Measurements from ENCODE around the gene ACTA2. TPM values are rescaled to one million over a fixed set of nuclear protein-coding genes. Genes with fewer than 3 reads are reported as not detected.

The ACTA2 gene
- total RNA-seq, 1 experiment from 2014 or later, result 5.3 TPM

DNA sequence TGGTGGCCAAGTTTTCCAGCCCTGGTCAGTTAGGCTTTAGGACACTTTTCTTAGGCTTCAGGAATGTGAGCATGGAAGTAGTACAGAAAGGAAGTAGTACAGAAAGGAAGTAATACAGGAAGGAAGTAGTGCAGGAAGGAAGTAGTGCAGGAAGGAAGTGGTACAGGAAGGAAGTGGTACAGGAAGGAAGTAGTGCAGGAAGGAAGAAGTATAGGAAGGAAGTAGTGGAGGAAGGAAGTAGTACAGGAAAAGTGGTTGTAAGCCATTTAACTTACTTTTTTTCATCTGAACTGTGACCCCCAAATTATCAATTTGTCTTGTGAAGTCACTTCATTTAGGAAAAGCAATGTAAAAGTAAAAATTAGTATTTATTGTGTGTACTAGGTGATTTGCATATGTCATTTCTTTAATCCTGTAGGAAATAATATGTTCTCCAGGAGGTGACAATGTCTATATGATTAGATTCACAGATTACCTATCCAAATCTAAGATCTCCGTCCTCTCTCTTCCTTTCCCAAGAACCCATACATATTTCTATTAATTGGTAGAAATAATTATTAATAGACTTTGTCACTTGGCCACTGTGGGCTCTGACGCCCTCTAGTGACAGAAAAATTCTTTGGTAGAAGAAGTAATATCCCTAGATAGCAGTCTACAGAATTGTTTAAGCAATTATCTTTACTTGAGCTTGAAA is 34.1 kb upstream of the ACTA2 start:
- Histone ChIP-seq H3K9me2 (ENCODE audit: insufficient read depth) (no peaks in the 10 kb centered on the region), H3K4me2 (no peak overlapping the region), H3K9me3 (ENCODE audit: insufficient read depth, low read depth) (no peaks in the 10 kb centered on the region), H3F3A (ENCODE audit: insufficient read depth, low read depth) (peaks cover 12% of the 10 kb centered on the region; the same call in 1 of the 2 replicates), H3K4me1 (replicated peaks; ENCODE audit: insufficient read depth) (peaks cover 10% of the 10 kb centered on the region), H3K79me2 (ENCODE audit: low read depth) (no peaks in the 10 kb centered on the region), H3K27ac (no peak overlapping the region), H2AFZ (no peak overlapping the region), H3K36me3 (ENCODE audit: low read depth) (no peaks in the 10 kb centered on the region), H3K4me3 (no peak overlapping the region), H4K20me1 (ENCODE audit: insufficient read depth) (no peaks in the 10 kb centered on the region), H3K27me3 (ENCODE audit: insufficient read depth, low read depth) (no peaks in the 10 kb centered on the region)
- no TSS peak for BruUV-seq (replicated peaks)
- ChIA-PET CTCF (interaction anchor here (0.6 to 1.0 kb wide), 5 partner anchors 33 to 564 kb away, joined by 3 to 4 read pairs (median 4); no protein-coding TSS in a partner anchor), POLR2A (ENCODE audit: unreplicated experiment) (interaction anchor here (0.7 kb wide), 1 partner anchor 281 kb away, joined by 6 read pairs; the partner anchor contains the start of gene LIPK)
- intact Hi-C loops (cut with micrococcal nuclease; ENCODE audit: unreplicated experiment), result loop anchor here (1.0 kb wide), 1 partner anchor 51 kb away; no protein-coding TSS in a partner anchor
- no peak for DNase-seq
- TF ChIP-seq EZH2 (IDR thresholded peaks at IDR 0.05; ENCODE audit: low read depth), result no peak
- TF ChIP-seq, protein P1, sequence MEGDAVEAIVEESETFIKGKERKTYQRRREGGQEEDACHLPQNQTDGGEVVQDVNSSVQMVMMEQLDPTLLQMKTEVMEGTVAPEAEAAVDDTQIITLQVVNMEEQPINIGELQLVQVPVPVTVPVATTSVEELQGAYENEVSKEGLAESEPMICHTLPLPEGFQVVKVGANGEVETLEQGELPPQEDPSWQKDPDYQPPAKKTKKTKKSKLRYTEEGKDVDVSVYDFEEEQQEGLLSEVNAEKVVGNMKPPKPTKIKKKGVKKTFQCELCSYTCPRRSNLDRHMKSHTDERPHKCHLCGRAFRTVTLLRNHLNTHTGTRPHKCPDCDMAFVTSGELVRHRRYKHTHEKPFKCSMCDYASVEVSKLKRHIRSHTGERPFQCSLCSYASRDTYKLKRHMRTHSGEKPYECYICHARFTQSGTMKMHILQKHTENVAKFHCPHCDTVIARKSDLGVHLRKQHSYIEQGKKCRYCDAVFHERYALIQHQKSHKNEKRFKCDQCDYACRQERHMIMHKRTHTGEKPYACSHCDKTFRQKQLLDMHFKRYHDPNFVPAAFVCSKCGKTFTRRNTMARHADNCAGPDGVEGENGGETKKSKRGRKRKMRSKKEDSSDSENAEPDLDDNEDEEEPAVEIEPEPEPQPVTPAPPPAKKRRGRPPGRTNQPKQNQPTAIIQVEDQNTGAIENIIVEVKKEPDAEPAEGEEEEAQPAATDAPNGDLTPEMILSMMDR (conservative IDR thresholded peaks at IDR 0.05), result peak; percentile 77

DNA sequence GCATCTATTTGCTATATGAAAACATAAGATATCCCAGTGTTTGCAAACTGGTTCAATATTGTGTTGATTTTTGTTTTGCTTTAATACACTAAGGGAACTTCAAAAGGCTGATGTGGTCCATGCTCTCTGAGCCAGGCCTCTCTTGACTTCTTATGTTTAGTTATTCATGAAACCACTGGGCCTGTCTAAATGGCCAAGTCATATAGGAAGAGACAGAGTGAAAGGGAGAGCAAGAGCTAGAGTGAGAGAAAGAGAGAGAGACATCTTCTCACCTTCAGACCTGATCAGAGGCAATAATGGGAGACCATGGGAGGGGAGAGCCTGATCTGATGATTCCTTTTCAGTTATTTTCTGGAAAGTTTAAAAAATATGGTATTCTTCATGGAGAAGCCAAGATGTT is 32.0 kb upstream of the ACTA2 start:
- Histone ChIP-seq H3K36me3 (ENCODE audit: low read depth) (no peaks in the 10 kb centered on the region), H2AFZ (no peak overlapping the region), H3K4me3 (no peak overlapping the region), H3F3A (ENCODE audit: insufficient read depth, low read depth) (peaks cover 4% of the 10 kb centered on the region; the same call in 1 of the 2 replicates), H3K9me2 (ENCODE audit: insufficient read depth) (no peaks in the 10 kb centered on the region), H3K27me3 (ENCODE audit: insufficient read depth, low read depth) (no peaks in the 10 kb centered on the region), H3K9me3 (ENCODE audit: insufficient read depth, low read depth) (no peaks in the 10 kb centered on the region), H3K4me2 (no peak overlapping the region), H3K27ac (no peak overlapping the region), H4K20me1 (ENCODE audit: insufficient read depth) (no peaks in the 10 kb centered on the region), H3K4me1 (replicated peaks; ENCODE audit: insufficient read depth) (peaks cover 3% of the 10 kb centered on the region; the same call in 1 of the 2 replicates), H3K79me2 (ENCODE audit: low read depth) (no peaks in the 10 kb centered on the region)
- no peak for TF ChIP-seq EZH2 (IDR thresholded peaks at IDR 0.05; ENCODE audit: low read depth)
- TF ChIP-seq, protein P1 (conservative IDR thresholded peaks at IDR 0.05), result no peak
- POLR2A ChIA-PET (ENCODE audit: unreplicated experiment), result no interaction called here
- intact Hi-C loops (cut with micrococcal nuclease; ENCODE audit: unreplicated experiment), result no loop called here
- no TSS peak for BruUV-seq (replicated peaks)
- no peak for DNase-seq
- CTCF ChIA-PET, result no interaction called here

DNA sequence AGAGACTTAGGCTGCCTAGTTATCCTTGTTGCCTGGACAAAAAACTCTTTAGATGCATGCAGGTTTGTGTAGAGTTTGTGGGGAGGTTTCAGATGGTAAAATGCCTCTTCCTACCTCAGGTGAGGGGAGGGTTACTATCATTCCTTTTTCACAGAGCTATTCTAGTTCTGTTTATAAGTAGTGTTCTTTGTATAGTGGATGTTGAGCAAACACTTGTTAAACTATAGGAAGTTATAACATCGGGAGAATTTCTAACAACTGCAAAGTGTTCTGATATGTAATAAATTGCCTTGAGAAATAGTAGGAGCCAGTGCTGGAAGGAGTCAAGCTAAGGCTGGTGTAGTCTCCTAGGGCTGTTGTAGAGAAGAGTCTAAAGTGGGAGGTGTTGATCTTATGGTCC is 31.4 kb upstream of the ACTA2 start:
- ChIA-PET CTCF (no interaction called here), POLR2A (ENCODE audit: unreplicated experiment) (no interaction called here)
- DNase-seq, result no peak
- Histone ChIP-seq H3K9me3 (ENCODE audit: insufficient read depth, low read depth) (no peaks in the 10 kb centered on the region), H3K9me2 (ENCODE audit: insufficient read depth) (no peaks in the 10 kb centered on the region), H3F3A (ENCODE audit: insufficient read depth, low read depth) (no peaks in the 10 kb centered on the region), H3K27ac (no peak overlapping the region), H3K36me3 (ENCODE audit: low read depth) (no peaks in the 10 kb centered on the region), H4K20me1 (ENCODE audit: insufficient read depth) (no peaks in the 10 kb centered on the region), H3K4me2 (no peak overlapping the region), H3K4me3 (no peak overlapping the region), H3K4me1 (replicated peaks; ENCODE audit: insufficient read depth) (no peaks in the 10 kb centered on the region), H2AFZ (no peak overlapping the region), H3K27me3 (ENCODE audit: insufficient read depth, low read depth) (no peaks in the 10 kb centered on the region), H3K79me2 (ENCODE audit: low read depth) (no peaks in the 10 kb centered on the region)
- no TSS peak for BruUV-seq (replicated peaks)
- intact Hi-C loops (cut with micrococcal nuclease; ENCODE audit: unreplicated experiment), result no loop called here
- no peak for TF ChIP-seq EZH2 (IDR thresholded peaks at IDR 0.05; ENCODE audit: low read depth)
- TF ChIP-seq, protein P1 (conservative IDR thresholded peaks at IDR 0.05), result no peak

Data from PC-9 (cell line).